Activated naive CD4-positive, alpha-beta T cell treated with anti-CD3 and anti-CD28 coated beads for 36 hours (primary cell): ENCODE results near the gene TEX14. TPM values are rescaled to one million over a fixed set of nuclear protein-coding genes. Genes with fewer than 3 reads are reported as not detected.

ENCODE experiments used
- CTCF ChIA-PET: fragments of 350-600 bp; sonication (Branson Sonifier 250); formaldehyde crosslinking; loops from one replicate; lab custom pipeline; 2021; ENCODE audit warnings: antibody characterized with exemption; lab: Charles Lee
- DNase-seq: peaks from one replicate; pipeline ENCODE4 v3.0.0-alpha.2; 2020
- H3K27ac Mint-ChIP-seq: one replicate; pipeline ENCODE4 v1.8.0; 2021; ENCODE audit warnings: mild to moderate bottlenecking, mixed read lengths
- H3K27me3 Mint-ChIP-seq: one replicate; pipeline ENCODE4 v1.8.0; 2021; ENCODE audit warnings: low read depth, mixed read lengths
- H3K36me3 Mint-ChIP-seq: one replicate; pipeline ENCODE4 v1.8.0; 2021; ENCODE audit warnings: low read depth, mixed read lengths
- H3K4me1 Mint-ChIP-seq: one replicate; pipeline ENCODE4 v1.8.0; 2021; ENCODE audit warnings: low read depth, mixed read lengths
- H3K4me3 Mint-ChIP-seq: one replicate; pipeline ENCODE4 v1.8.0; 2021; ENCODE audit warnings: mild to moderate bottlenecking, moderate library complexity, mixed read lengths
- H3K9me3 Mint-ChIP-seq: one replicate; pipeline ENCODE4 v1.8.0; 2021; ENCODE audit warnings: mixed read lengths
- intact Hi-C: fragments of 100-400 bp; cut with micrococcal nuclease; formaldehyde crosslinking; loops from one replicate; pipeline ENCODE4 v1.15.1; 2023
- total RNA-seq, 2 experiments: library from RNA; stranded (reverse); gene quantifications; one replicate each; pipeline ENCODE4 v1.2.3, GENCODE V29; 2021

Gene TEX14
- total RNA-seq, 2 experiments from 2014 or later, result 0.20 to 0.24 TPM

GRCh38 chr17:58615768-58616659 lies 75.8 kb downstream of the TEX14 start:
- Mint-ChIP-seq H3K4me3 (no peak overlapping the region), H3K36me3 (no peaks in the 10 kb centered on the region), H3K27ac (no peak overlapping the region), H3K27me3 (no peaks in the 10 kb centered on the region), H3K4me1 (peaks cover 4% of the 10 kb centered on the region), H3K9me3 (no peaks in the 10 kb centered on the region)
- intact Hi-C loops, result no loop called here
- no peak for DNase-seq
- CTCF ChIA-PET, result interaction anchor here (0.6 to 1.5 kb wide), 4 partner anchors 16 to 97 kb away, joined by 3 to 5 read pairs (median 4); no protein-coding TSS in a partner anchor

DNA sequence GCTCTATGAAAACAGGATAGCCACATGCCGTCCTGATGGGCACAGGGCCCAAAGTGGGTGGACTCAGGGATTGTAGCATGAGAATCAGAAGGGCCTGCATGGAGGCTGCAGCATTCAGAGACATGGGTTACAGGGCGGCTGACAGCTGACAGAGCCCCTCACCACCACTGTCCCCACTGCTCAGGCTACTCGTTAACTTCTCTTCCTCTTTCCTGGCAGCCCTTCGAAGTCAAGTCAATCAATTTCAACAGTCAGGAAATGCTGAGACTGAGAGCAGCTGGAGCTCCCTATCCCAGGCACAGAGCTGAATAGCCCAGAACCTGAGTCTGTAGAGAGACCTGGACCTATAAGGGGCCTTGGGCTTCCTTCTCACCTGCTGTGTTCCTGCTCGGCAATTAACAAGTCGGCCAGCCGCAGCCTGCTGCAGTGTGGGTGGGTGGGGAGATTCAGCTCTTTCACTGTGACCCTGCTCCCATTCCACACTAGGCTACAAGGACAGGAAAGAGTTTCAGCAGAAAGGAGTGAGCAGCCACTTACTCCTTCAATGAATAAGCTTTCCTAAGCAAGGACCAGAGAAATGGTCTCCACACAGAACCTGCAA lies 76.9 kb downstream of the TEX14 start:
- CTCF ChIA-PET, result interaction anchor here (0.6 to 1.5 kb wide), 2 partner anchors 40 to 96 kb away, joined by 4 to 5 read pairs; no protein-coding TSS in a partner anchor
- H3K27me3 Mint-ChIP-seq, result no peaks in the 10 kb centered on the region
- no peaks in the 10 kb centered on the region for H3K36me3 Mint-ChIP-seq
- no peak overlapping the region for H3K4me3 Mint-ChIP-seq
- no peaks in the 10 kb centered on the region for H3K9me3 Mint-ChIP-seq
- no peak for DNase-seq
- peaks cover 4% of the 10 kb centered on the region for H3K4me1 Mint-ChIP-seq
- H3K27ac Mint-ChIP-seq, result no peak overlapping the region
- intact Hi-C loops, result no loop called here

DNA sequence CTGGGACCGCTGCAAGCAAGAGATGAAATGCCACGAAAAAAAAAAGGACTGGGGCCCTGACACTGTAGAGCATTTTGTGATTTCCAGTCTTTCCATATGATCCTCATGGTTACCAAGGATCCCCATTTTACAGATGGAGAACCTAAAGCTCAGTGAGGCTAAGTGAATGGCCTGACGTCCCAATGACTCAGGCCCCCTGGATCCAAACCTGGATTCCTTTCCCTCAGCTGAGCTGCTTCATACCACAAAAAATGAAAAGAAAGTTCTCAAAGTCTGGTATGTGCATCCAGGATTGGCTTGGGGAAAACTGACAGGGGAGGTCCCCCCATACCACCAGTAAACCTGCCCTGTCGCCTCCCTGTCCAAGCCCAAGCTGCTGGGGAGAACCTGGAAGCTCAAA lies 80.5 kb downstream of the TEX14 start:
- CTCF ChIA-PET, result interaction anchor here (0.6 kb wide), 1 partner anchor 115 kb away, joined by 3 read pairs; no protein-coding TSS in a partner anchor
- no peaks in the 10 kb centered on the region for H3K9me3 Mint-ChIP-seq
- H3K4me3 Mint-ChIP-seq, result no peak overlapping the region
- no peaks in the 10 kb centered on the region for H3K27me3 Mint-ChIP-seq
- H3K36me3 Mint-ChIP-seq, result no peaks in the 10 kb centered on the region
- DNase-seq, result no peak
- H3K27ac Mint-ChIP-seq, result no peak overlapping the region
- peaks cover 4% of the 10 kb centered on the region for H3K4me1 Mint-ChIP-seq
- intact Hi-C loops, result no loop called here

DNA sequence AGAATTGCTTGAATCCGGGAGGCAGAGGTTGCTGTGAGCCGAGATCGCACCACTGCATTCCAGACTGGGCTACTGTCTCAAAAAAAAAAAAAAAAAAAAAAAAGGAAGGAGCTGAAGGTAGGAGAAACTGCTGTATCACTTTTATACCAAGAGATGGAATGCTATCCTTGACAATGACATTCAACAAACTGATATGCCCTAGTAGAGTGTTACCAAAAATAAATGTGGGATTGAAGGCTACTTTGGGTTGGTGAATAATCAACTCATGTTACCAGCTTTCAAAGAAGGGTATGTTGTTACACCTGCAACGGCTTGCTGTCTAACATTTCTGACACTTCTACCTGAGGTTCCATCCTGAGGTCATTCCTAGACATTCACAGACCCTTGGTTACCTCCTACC lies 84.9 kb downstream of the TEX14 start:
- H3K4me3 Mint-ChIP-seq, result no peak overlapping the region
- H3K27me3 Mint-ChIP-seq, result no peaks in the 10 kb centered on the region
- CTCF ChIA-PET, result no interaction called here
- no peak for DNase-seq
- H3K27ac Mint-ChIP-seq, result no peak overlapping the region
- intact Hi-C loops, result no loop called here
- peaks cover 5% of the 10 kb centered on the region for H3K4me1 Mint-ChIP-seq
- H3K9me3 Mint-ChIP-seq, result no peaks in the 10 kb centered on the region
- H3K36me3 Mint-ChIP-seq, result no peaks in the 10 kb centered on the region

GRCh38 chr17:58605986-58606385 lies 85.9 kb downstream of the TEX14 start:
- H3K27ac Mint-ChIP-seq, result no peak overlapping the region
- no peaks in the 10 kb centered on the region for H3K9me3 Mint-ChIP-seq
- CTCF ChIA-PET, result no interaction called here
- intact Hi-C loops, result no loop called here
- H3K4me1 Mint-ChIP-seq, result peaks cover 5% of the 10 kb centered on the region
- H3K27me3 Mint-ChIP-seq, result no peaks in the 10 kb centered on the region
- H3K36me3 Mint-ChIP-seq, result no peaks in the 10 kb centered on the region
- no peak for DNase-seq
- no peak overlapping the region for H3K4me3 Mint-ChIP-seq

DNA sequence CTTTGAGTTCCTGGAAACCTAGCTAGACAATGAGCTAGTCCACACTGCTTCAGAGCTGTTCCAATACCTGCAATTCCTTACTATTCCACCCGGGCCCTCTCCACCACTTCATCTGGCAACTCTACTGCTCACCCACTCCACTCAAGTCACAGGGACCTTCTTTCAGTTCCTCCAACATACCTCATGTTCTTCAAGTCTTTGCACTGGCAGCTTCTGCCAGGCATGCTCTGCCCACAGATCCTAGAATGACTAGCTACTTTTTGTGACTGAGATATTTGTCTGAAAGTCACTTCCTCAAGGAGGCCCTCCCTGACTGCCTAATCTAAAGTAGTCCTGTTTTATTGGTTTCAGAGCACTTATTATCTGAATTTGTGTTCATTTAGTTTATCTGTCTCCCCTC lies 86.4 kb downstream of the TEX14 start:
- no peaks in the 10 kb centered on the region for H3K36me3 Mint-ChIP-seq
- H3K27me3 Mint-ChIP-seq, result no peaks in the 10 kb centered on the region
- no peaks in the 10 kb centered on the region for H3K9me3 Mint-ChIP-seq
- CTCF ChIA-PET, result interaction anchor here (0.8 kb wide), 1 partner anchor 399 kb away, joined by 4 read pairs; no protein-coding TSS in a partner anchor
- peak; percentile 20 for DNase-seq
- no peak overlapping the region for H3K4me3 Mint-ChIP-seq
- H3K27ac Mint-ChIP-seq, result no peak overlapping the region
- peaks cover 5% of the 10 kb centered on the region for H3K4me1 Mint-ChIP-seq
- intact Hi-C loops, result no loop called here

- Mint-ChIP-seq H3K9me3 (no peaks in the 10 kb centered on the region), H3K27me3 (no peaks in the 10 kb centered on the region), H3K4me1 (peaks cover 5% of the 10 kb centered on the region), H3K27ac (no peak overlapping the region), H3K4me3 (no peak overlapping the region), H3K36me3 (no peaks in the 10 kb centered on the region)
- DNase-seq, result no peak
- intact Hi-C loops, result no loop called here
- CTCF ChIA-PET, result no interaction called here
Measured at GRCh38 chr17:58601976-58602375, 89.9 kb downstream of the TEX14 start.

GRCh38 chr17:58597371-58597770 lies 94.5 kb downstream of the TEX14 start:
- intact Hi-C loops, result no loop called here
- no peak for DNase-seq
- no peaks in the 10 kb centered on the region for H3K4me1 Mint-ChIP-seq
- no peak overlapping the region for H3K27ac Mint-ChIP-seq
- no peaks in the 10 kb centered on the region for H3K9me3 Mint-ChIP-seq
- no peaks in the 10 kb centered on the region for H3K27me3 Mint-ChIP-seq
- no peak overlapping the region for H3K4me3 Mint-ChIP-seq
- CTCF ChIA-PET, result interaction anchor here (1.8 kb wide), 1 partner anchor 9 kb away, joined by 6 read pairs; no protein-coding TSS in a partner anchor
- H3K36me3 Mint-ChIP-seq, result no peaks in the 10 kb centered on the region

DNA sequence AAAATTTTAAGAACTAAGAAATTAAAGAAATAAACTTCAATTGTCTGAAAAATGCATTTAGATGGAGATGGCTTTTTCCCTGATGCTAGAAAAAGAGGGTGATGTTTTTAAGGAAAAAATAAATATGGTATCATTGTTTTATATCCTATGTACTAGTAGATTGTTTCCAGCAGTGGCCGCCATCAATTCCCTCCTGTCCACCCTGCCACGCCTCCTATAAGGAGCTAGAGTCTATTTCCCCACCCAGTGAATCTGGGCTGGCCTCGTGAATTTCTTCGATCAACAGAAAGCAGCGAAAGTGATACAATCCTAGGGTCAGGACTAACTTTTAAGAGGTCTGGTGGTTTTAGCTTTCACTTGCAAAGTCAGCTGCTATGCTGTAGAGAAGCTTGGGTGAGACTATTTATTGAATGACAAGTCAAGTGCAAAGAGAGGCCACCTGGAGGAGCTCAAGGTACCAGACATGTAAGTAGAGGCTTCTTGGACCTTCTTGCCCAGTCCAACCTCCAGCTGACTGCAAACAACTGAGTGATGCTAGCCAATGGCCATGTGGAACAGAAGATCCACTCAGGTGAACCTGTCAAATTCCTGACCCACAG lies 96.6 kb downstream of the TEX14 start:
- intact Hi-C loops, result no loop called here
- Mint-ChIP-seq H3K27ac (no peak overlapping the region), H3K36me3 (no peaks in the 10 kb centered on the region), H3K4me3 (no peak overlapping the region), H3K27me3 (no peaks in the 10 kb centered on the region), H3K9me3 (no peaks in the 10 kb centered on the region), H3K4me1 (no peaks in the 10 kb centered on the region)
- DNase-seq, result no peak
- CTCF ChIA-PET, result interaction anchor here (0.7 kb wide), 1 partner anchor 11 kb away, joined by 3 read pairs; no protein-coding TSS in a partner anchor

- no peaks in the 10 kb centered on the region for H3K9me3 Mint-ChIP-seq
- H3K27ac Mint-ChIP-seq, result no peak overlapping the region
- no peak overlapping the region for H3K4me3 Mint-ChIP-seq
- intact Hi-C loops, result no loop called here
- no peaks in the 10 kb centered on the region for H3K4me1 Mint-ChIP-seq
- no peaks in the 10 kb centered on the region for H3K36me3 Mint-ChIP-seq
- DNase-seq, result no peak
- CTCF ChIA-PET, result no interaction called here
- no peaks in the 10 kb centered on the region for H3K27me3 Mint-ChIP-seq
Measured at GRCh38 chr17:58593123-58593522, 98.7 kb downstream of the TEX14 start.

- CTCF ChIA-PET, result interaction anchor here (0.7 to 0.9 kb wide), 2 partner anchors 99 to 413 kb away, joined by 3 to 4 read pairs; no protein-coding TSS in a partner anchor
Measured at GRCh38 chr17:58591455-58591854, 100.4 kb downstream of the TEX14 start.

DNA sequence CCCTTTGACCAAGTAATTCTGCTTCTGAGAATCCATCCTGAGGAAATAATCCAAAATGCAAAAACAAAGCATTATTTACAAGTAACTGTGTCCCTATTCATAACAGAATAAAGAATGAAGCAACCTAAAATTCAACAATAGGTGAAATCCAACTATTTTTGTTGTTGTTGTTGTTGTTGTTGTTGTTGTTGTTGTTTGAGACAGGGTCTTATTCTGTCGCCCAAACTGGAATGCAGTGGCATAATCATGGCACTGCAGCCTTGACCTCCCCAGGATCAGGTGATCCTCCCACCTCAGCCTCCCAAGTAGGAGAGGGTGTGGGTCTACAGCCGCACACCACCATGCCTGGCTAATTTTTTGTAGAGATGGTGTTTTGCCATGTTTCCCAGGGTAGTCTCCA lies 101.5 kb downstream of the TEX14 start:
- CTCF ChIA-PET, result no interaction called here
- Mint-ChIP-seq H3K4me1 (peaks cover 2% of the 10 kb centered on the region), H3K36me3 (no peaks in the 10 kb centered on the region), H3K4me3 (no peak overlapping the region), H3K27ac (no peak overlapping the region), H3K9me3 (no peaks in the 10 kb centered on the region), H3K27me3 (no peaks in the 10 kb centered on the region)
- intact Hi-C loops, result no loop called here
- DNase-seq, result no peak

More at GRCh38 chr17:58591455-58591854, 100.4 kb downstream of the TEX14 start:
- no peaks in the 10 kb centered on the region for H3K27me3 Mint-ChIP-seq
- no peaks in the 10 kb centered on the region for H3K9me3 Mint-ChIP-seq
- intact Hi-C loops, result no loop called here
- peaks cover 2% of the 10 kb centered on the region for H3K4me1 Mint-ChIP-seq
- no peak for DNase-seq
- no peak overlapping the region for H3K27ac Mint-ChIP-seq
- no peaks in the 10 kb centered on the region for H3K36me3 Mint-ChIP-seq
- H3K4me3 Mint-ChIP-seq, result no peak overlapping the region
